NCI-H345 treated with DMSO at 0.1 percent for 48 hours (cell line): Measurements from ENCODE around the gene HS3ST5.
A peak's percentile ranks its signal among the peaks of the same experiment; 100 is the strongest.
"Not testable (repeated sequence)": the region's sequence is repeated elsewhere in the genome, so short reads cannot be mapped to it uniquely, and the experiment has no call there.

Source experiments
- DNase-seq: peaks from one replicate; lab custom pipeline; 2025; ENCODE audit not compliant: unreplicated experiment; lab: John Stamatoyannopoulos, UW

The HS3ST5 gene

DNA sequence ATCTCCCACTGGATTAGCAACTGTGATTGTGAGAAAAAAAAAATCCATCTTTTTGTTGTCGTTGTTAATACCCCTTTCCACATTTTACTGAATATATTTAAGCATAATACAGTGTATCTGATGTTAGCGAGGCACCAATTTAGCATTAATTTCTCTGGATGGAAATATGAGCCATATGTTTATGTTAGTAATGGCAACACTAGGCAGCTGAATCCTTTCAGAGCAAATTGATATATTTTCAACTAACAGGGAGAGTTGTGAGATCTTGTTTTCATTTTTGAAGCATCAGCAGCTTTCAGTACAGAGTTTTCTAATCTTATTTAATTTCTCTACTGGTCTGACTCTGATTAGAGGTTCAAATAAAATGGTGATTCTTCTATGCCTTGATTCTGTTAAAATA lies 287.1 kb downstream of the HS3ST5 start:
- no peak for DNase-seq

DNA sequence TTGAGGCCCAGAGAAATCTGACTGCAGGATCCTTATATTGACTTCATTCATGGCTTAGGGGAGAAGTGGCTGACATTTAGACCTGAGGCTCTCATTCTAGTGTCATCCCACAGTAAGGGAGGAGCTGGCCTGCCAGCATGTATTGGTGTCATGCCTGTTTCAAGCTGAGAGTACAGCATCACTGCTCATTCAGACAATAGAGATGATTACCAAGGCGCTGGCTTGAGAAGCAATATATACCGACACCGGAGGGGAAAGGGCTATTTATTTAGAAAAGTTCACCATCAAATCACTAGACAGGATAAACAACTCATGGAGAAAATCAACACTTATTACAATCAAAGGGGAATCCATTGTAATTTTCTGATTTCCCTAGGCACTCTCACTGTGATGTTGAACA lies 287.5 kb downstream of the HS3ST5 start:
- DNase-seq: peak; percentile 27

DNA sequence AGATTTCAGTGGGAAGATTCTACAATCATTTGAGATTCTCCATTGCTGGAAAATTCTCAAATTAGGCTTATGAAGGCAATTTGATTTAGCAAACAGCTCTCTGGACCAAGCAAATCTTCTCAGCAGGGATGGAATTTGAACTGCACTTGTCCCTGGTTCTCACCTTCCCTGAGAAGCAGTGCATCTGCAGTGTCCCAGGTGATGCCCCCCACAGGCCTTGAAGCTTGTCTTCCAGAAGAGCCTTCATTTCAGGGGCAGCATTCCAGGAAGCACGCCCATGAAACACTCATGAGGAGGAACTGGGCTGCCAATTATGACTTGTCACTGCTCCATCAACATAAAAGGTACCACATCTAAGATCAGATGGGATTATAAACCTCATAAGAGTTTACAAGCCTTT lies 289.0 kb downstream of the HS3ST5 start:
- no peak for DNase-seq

DNA sequence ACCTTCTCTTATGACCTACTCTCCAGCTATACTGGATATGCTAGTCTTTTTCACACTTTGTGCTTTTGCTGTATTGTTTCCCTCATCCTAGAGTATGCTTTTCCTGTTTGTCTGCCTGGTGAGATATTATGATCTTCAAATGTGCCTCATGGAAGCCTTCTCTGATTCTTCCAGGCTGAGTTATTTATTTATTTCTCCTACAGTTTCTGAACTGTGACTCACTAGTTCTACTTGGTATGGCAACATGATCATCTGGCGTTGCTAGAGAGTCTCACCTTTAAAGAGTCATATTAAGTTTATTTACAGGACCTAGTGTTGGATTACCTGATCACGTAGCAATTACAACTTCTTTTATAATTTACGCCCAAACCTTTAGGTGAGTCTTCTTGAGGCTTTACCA lies 290.7 kb downstream of the HS3ST5 start:
- no peak for DNase-seq

DNA sequence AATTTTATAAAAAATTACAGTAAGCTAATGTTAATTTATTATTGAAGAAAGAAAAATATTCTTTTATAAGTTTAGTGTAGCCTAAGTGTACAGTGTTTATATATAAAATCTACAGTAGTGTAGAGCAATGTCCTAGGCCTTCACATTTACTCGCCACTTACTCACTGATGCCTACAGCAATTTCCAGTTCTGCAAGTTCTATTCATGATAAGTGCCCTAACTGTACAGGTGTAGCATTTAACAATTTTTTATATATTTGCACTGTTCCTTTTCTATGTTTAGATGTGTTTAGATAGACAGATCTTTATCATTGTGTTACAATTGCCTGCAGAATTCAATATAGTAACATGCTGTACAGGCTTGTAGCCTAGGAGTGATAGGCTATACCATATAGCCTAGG lies 291.8 kb downstream of the HS3ST5 start:
- no peak for DNase-seq

DNA sequence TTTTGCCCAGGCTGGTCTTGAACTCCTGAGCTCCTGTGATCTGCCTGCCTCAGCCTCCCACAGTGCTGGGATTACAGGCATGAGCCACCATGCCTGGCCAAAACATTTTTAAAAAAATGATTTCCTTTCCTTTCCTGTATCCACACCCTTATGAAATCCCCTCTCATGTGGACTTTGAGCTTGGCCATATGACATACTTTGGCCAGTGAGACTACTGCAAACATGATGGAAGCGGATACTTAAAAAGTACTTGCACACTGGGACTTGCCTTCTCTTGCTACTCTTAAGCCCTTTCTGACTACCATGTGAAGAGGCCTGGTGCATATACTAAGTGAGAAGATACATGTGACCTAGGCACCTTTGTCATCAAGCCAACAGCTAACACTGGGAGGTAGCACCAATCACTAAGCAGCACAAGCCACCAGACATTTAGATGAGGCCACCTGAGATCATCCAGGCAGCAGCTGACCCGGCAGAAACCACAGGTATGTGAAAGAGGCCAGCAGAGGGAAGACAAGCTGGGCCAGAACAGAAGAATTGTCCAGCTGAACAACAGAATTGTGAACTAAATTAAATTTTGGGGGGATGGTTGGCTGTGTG lies 293.4 kb downstream of the HS3ST5 start:
- no peak for DNase-seq

DNA sequence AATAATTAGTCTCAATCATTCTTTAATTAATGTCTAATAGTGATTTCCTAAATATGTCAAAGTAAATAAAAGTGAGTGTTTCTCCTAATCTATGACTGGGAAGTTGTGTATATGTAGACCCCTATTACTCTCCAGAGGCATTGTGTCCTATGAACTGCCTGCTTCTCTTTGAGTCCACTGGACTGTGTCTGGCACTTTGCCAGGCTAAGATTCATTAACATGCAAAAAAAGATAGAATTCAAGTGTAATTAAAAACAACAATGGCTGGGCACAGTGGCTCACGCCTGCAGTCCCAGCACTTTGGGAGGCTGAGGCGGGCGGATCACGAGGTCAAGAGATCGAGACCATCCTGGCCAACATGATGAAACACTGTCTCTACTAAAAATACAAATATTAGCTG lies 298.3 kb downstream of the HS3ST5 start:
- not testable (repeated sequence) for DNase-seq

DNA sequence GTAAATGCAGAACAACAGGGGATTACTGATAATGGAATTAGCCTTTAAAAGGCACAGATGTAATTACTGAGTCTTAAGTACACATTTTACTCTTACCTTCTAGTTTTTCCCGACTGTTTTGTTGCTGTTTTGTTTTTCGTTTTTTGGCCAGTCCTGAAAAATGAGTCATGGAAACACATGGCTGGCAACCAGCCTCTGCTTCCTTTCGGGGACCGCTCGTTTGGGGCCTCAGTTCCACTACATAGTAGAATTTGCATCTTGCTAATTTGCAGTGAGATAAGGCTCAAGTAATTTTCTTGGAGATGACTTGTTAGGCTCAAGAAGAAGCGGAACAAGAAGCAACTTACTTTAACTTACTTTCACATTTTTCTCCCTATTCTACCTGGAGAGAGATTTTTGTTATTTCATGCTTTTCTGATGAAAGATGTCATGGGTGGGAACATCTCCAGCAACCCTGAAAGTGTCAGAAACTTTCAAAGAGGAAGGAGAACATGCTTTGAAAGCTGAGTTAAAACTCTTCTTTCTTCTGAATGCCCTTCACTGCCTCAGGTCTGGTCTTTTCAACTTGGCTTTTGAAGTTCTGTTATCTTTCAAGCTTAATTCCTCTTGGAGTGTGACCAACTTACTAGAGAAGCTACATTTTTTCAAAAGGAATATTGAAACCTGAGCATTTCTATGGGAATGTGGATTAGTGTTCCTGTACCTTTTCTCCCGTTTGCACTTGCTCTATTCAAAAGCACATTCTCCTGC lies 300.4 kb downstream of the HS3ST5 start:
- no peak for DNase-seq

DNA sequence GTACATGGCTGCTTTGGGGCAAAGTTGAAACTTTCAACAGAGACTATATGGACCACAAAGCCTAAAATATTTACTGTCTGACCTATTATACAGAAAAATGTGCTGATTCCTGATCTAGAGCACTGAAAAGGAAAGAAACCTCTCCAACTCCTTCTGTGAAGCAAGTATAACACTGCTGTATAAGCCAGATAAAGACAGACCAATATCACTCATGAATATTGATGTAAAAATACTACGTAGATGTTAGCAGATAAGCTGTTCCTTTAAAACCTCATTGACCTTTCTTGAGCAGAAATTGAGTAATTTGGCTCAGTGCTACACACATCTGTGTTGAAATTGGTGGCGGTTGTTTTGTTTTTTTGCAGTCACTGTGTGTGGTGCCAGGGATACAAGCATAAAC lies 302.0 kb downstream of the HS3ST5 start:
- no peak for DNase-seq

DNA sequence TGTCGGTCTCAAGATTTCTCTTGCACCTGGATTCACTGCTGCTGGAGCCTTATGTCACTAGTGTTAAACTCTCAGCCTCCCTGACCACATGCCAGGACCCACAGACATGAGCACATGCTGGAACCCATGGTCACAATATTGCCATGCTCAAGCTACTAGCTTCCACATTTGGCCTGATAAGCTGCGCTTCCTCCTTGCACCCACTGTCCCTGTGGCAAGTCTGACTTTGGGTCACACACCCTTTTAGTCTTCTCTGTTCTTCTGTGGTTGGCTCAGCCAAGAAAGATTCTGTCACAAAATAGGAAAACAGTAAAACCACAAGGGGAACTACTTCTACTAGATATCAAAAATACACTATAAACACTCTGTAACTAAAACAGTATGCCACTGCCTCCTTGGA lies 303.0 kb downstream of the HS3ST5 start:
- no peak for DNase-seq

DNA sequence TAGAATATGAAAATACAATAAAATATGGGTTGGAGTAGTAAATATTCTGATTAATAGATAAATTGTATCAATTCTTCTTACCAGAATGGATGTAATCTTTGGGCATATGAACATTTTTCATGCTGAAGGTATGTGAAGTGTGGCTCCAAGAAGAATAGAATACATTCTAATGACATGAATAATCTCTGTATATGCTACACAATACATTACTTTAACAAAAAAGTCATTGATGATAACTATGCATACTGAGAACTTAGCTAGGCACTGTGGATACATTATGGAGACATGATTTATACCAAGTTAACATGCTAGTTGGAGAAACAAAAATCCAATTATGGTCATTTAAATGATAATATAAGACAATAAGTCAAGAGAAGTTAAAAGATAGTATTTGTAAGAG lies 309.2 kb downstream of the HS3ST5 start:
- DNase-seq: no peak

DNA sequence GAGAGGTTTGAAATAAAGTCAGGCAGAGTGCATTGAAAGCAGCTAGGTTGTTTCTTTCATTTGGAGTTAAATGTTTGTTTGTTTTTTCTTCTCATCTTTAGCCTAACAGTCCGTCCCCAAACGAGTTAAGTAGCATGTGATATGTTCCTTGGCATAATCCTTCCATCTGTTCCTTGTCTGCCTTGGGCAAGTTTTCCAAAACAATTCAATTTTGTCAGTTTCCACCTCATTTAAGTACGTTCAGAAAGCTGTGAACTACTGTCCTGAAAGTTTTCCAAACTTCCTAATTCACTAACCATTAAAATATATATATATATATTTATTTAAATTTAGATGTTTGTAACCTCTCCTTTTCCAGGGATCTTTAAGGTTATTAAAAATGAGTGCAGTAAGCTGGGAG lies 310.1 kb downstream of the HS3ST5 start:
- no peak for DNase-seq

DNA sequence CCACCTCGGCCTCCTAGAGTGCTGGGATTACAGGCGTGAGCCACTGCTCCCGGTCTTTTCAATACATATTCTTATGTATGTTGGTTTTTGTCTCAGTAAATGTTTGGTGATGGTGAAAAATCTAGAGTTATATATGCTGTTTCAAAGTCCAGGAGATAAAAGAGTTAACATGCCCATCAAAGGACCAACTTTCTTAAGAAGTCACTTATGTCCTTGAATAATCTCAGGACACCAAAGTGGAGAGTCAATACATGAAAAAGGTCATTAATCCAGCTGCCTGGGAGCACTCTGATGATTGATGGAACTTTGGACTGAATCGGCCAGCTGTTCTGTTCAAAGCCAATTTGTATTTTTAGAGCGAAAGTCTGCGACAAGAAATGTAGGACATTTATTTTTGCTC lies 312.1 kb downstream of the HS3ST5 start:
- DNase-seq: no peak

DNA sequence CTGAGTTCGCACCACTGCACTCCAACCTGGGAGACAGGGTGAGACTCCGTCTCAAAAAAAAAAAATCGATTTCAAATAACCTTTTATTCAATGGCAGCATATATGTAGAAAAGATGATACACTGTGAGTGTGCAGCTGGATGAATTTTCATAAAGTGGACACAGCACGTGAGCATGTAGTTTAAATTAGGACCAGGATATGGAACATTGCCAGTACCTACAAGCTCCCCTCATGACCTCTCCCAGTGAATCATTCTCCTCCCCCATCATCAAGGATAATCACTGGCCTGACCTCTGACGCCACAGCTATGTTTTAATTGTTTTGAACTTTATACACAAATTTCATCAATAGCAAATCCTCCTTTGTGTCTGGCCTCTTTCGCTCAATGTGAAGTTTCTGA lies 318.1 kb downstream of the HS3ST5 start:
- no peak for DNase-seq

DNA sequence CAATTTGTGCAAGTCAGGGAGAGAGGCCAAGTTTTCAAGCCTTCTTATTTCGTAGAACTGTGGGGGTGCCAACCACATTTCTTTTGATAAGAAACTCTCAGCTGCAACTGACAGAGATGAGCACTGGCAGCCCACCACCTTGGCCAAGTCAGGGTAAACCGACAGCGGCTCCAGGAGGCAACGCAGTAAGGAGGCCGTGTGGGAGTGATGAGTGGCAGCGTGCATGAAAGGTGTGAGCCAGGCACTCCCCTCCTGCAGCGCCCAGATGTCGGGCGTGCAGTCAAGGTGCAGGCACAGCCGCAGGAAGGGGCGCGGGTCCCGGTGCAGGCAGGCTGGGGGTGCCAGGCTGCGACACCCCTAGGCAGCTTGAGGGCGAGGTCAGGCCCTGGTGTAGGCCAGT lies 322.6 kb downstream of the HS3ST5 start:
- no peak for DNase-seq

DNA sequence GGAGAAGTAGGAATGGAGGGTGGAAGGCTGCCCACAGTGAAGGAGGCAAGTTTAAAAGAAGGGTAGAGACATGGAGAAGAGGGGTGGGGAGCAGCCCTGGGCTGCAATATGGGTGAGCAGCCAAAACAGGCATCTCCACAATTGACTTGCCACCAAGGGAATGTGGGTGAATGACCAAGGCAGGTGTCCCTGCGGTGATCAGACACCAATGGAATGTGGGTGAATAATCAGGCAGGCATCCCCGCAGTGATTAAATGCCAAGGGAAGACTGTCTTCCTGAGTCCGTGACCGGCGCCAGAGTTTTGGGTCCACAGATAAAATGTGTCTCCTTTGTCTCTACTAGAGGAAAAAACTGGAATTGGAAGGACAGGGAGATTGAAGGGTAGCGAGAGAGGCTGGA lies 325.7 kb downstream of the HS3ST5 start:
- not testable (repeated sequence) for DNase-seq

DNA sequence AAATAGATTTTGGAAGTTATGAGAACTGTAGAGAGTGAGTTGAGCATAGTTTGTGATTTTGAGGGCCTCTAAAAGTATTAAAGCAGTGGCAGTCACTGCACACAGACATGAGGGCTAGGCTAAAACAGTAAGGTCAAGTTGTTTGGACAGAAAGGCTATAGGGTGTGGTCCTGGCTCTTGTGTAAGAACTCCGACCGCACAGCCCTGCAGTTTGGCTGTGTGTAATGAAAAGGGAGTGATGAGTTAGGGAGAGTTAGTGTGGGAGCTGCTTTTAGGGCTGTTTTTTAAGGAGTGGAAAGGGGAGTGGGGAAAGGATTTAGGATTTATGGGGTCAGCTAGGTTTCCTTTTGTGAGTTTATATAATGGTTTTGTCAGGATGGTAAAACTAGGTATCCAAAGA lies 328.7 kb downstream of the HS3ST5 start:
- not testable (repeated sequence) for DNase-seq

DNA sequence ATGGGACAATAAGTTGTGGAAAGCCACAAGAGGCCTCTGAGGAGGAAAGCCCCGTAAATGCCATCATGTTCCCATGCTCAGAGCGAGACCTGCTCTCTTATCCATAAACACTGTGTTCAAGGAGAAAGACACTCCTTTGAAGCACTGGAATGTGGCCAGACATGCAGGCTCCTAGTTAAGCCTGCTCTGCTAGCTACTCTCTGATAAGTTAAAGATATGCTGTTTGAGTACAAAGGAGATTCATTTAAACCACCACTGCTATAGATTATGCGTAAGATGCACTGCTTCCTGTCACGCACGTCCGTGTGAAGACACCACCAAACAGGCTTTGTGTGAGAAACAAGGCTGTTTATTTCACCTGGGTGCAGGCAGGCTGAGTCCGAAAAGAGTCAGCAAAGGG lies 331.3 kb downstream of the HS3ST5 start:
- DNase-seq: not testable (repeated sequence)

DNA sequence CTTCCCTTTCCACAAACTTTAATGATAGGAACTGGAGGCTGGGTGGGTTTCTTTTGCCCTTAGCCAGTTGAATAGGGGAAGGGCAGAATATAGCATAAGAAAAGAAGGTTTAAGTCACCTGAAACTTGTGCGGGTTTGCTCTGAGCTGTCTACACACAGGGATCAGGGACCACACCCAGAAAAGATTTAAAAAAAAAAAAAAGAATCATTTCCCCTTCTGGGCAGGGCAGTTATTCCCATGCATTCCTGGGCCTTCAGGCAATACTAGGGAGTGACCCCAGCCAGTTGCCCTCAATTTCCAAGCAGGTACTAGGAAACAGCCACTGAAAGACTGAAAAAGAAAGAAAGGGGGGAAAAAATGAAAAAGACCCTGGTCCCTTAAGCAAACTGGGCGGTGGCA lies 332.3 kb downstream of the HS3ST5 start:
- no peak for DNase-seq

DNA sequence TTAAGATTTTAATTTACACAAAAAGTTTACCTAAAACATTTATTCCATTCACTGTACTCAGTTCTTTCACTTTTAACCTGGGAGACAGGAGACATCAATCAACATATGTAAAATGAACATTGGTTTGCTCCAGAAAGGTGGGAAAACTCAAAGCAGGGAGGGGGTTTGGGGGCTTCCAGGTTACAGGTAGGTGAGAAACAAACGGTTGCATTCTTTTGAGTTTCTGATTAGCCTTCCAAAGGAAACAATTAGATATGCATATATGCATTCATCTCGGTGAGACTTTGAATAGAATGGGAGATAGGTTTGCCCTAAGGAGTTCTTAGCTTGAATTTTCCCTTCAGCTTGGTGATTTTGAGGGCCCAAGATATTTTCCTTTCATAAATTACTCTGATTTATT lies 333.6 kb downstream of the HS3ST5 start:
- DNase-seq: no peak

DNA sequence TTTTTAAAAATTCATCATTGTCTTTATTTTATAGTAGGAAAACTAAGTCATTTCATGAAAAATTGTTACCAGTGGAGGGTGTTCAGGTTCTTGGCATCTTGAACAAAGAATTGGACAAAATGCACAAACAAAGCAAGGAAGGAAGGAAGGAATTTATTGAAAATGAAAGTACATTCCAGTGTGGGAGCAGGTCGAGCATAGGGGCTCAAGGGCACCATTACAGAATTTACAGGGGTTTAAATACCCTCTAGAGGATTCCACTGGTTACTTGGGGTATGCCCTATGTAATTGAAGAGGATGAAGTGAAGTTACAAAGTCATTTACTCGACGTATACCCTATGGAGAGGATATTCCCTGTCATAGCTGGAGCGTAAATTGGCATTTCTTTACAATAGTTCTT lies 334.5 kb downstream of the HS3ST5 start:
- no peak for DNase-seq

DNA sequence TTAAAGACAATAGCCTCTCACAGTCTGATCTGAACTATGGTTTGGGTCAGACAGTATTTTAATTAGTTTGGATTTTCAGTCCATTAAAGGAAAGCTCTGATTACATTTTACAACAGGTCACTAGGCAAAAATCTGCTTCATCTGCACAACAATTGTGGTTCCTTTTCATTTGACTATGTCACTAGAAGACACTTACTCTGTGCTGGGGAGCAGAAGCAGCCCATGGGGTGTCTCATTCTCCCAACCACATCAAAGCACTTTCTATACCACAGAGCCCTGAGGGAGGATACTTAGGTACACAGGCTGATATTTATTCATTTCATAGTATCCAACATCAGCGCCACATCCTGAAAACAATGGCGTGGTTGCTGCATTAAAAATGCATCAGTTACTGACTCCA lies 335.3 kb downstream of the HS3ST5 start:
- DNase-seq: no peak
